ENCODE data around the gene CUTA.

- TF ChIP-seq POLR2A (IDR thresholded peaks at IDR 0.05; ENCODE audit: low read length) (no peak), GATA1 (IDR thresholded peaks at IDR 0.05; ENCODE audit: low read depth, low read length) (no peak)
These were observed 15.8 kb upstream of the CUTA start for GRCh38 chr6:33433544-33434191.

Data from erythroblast (primary cell).